Measurements from ENCODE around the gene DOK5.

DOK5 gene

GRCh38 chr20:54626126-54626525, 150.7 kb downstream of the DOK5 start:
- Histone ChIP-seq H3K4me3 (no peak overlapping the region), H3K27ac (no peak overlapping the region)
- no peak for TF ChIP-seq CTCF (IDR thresholded peaks at IDR 0.05)
- no peak for DNase-seq (ENCODE audit: low spot score)

- H3K27ac ChIP-seq = no peak overlapping the region
- DNase-seq (ENCODE audit: low spot score) = no peak
- no peak for TF ChIP-seq CTCF (IDR thresholded peaks at IDR 0.05)
- H3K4me3 ChIP-seq = no peak overlapping the region
Observed at GRCh38 chr20:54629632-54630031, 154.2 kb downstream of the DOK5 start.

- DNase-seq (ENCODE audit: low spot score) = no peak
Observed at GRCh38 chr20:54630582-54630981, 155.2 kb downstream of the DOK5 start.

DNA sequence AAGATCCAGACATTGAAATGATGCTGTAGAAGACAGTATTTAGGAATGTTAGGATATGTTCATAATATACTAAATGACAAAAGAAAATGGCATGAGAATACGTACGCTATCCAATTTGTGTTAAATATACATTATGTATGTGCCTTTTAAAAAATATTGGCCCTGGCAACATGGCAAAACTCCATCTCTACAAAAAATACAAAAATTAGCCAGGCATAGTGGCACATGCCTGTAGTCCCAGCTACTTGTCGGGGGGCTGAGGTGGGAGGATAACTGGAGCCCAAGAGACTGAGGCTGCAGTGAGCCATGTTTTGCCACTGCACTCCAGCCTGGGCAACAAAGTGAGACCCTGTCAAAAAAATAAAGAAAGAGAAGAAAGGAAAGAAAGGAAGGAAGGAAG, 155.7 kb downstream of the DOK5 start:
- no peak overlapping the region for H3K4me3 ChIP-seq
- H3K27ac ChIP-seq = no peak overlapping the region
- no peak for TF ChIP-seq CTCF (IDR thresholded peaks at IDR 0.05)
- DNase-seq (ENCODE audit: low spot score) = no peak

More at GRCh38 chr20:54630582-54630981, 155.2 kb downstream of the DOK5 start:
- no peak for TF ChIP-seq CTCF (IDR thresholded peaks at IDR 0.05)
- Histone ChIP-seq H3K4me3 (no peak overlapping the region), H3K27ac (no peak overlapping the region)

- no peak for DNase-seq (ENCODE audit: low spot score)
- TF ChIP-seq CTCF (IDR thresholded peaks at IDR 0.05) = no peak
- no peak overlapping the region for H3K27ac ChIP-seq
- H3K4me3 ChIP-seq = no peak overlapping the region
Observed at GRCh38 chr20:54633374-54634355, 158.3 kb downstream of the DOK5 start.

- no peak overlapping the region for H3K27ac ChIP-seq
- TF ChIP-seq CTCF (IDR thresholded peaks at IDR 0.05) = no peak
- DNase-seq (ENCODE audit: low spot score) = no peak
Observed at GRCh38 chr20:54636575-54636974, 161.2 kb downstream of the DOK5 start.

GRCh38 chr20:54639941-54640340, 164.5 kb downstream of the DOK5 start:
- no peak for DNase-seq (ENCODE audit: low spot score)
- no peak overlapping the region for H3K4me3 ChIP-seq
- no peak for TF ChIP-seq CTCF (IDR thresholded peaks at IDR 0.05)
- no peak overlapping the region for H3K27ac ChIP-seq

More at GRCh38 chr20:54636575-54636974, 161.2 kb downstream of the DOK5 start:
- no peak overlapping the region for H3K4me3 ChIP-seq

All from coronary artery (tissue), 2 donors.